ENCODE data around the gene LZTR1. TPM values are rescaled to one million over a fixed set of nuclear protein-coding genes. Genes with fewer than 3 reads are reported as not detected.
A peak's percentile ranks its signal among the peaks of the same experiment; 100 is the strongest.

The LZTR1 gene
- total RNA-seq, 1 donor from 2014 or later, result 56.7 TPM

- Histone ChIP-seq H3K4me3 (no peak overlapping the region), H3K9me3 (no peaks in the 10 kb centered on the region), H3K27ac (no peak overlapping the region), H3K36me3 (no peaks in the 10 kb centered on the region), H3K4me1 (no peaks in the 10 kb centered on the region), H3K27me3 (no peaks in the 10 kb centered on the region)
- DNase-seq, result no peak
- peak; percentile 14 for TF ChIP-seq CTCF (IDR thresholded peaks at IDR 0.05)
- ATAC-seq, result peak; percentile 28
- intact Hi-C loops (cut with DNase I), result no loop called here
Observed at GRCh38 chr22:21020802-21021429, 38.8 kb downstream of the LZTR1 start.

- Histone ChIP-seq H3K27me3 (no peaks in the 10 kb centered on the region), H3K4me1 (no peaks in the 10 kb centered on the region), H3K36me3 (no peaks in the 10 kb centered on the region), H3K27ac (no peak overlapping the region), H3K4me3 (no peak overlapping the region), H3K9me3 (no peaks in the 10 kb centered on the region)
- no peak for TF ChIP-seq CTCF (IDR thresholded peaks at IDR 0.05)
- no peak for DNase-seq
- ATAC-seq, result no peak
- intact Hi-C loops (cut with DNase I), result no loop called here
Observed at GRCh38 chr22:21022507-21022906, 40.4 kb downstream of the LZTR1 start.

DNA sequence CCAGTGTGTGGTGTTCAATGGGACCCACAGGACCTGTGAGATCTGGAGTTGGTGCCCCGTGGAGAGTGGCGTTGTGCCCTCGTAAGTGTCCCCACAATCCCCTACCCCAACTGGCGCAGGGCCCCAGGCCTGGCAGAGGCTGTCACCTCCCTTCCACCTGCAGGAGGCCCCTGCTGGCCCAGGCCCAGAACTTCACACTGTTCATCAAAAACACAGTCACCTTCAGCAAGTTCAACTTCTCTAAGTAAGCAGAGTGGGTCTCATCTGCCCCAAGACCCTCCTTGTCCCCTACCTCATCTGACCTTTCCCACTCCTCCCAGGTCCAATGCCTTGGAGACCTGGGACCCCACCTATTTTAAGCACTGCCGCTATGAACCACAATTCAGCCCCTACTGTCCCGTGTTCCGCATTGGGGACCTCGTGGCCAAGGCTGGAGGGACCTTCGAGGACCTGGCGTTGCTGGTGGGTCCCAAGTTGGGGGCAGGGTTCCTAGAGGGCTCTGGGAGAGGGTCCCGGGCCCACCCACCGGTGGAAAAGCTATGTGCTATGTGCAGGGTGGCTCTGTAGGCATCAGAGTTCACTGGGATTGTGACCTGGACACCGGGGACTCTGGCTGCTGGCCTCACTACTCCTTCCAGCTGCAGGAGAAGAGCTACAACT lies 41.0 kb downstream of the LZTR1 start:
- Histone ChIP-seq H3K4me1 (no peaks in the 10 kb centered on the region), H3K36me3 (no peaks in the 10 kb centered on the region), H3K4me3 (no peak overlapping the region), H3K27ac (no peak overlapping the region), H3K9me3 (no peaks in the 10 kb centered on the region), H3K27me3 (no peaks in the 10 kb centered on the region)
- ATAC-seq (no peak), DNase-seq (no peak)
- TF ChIP-seq CTCF (IDR thresholded peaks at IDR 0.05), result no peak
- intact Hi-C loops (cut with DNase I), result no loop called here

DNA sequence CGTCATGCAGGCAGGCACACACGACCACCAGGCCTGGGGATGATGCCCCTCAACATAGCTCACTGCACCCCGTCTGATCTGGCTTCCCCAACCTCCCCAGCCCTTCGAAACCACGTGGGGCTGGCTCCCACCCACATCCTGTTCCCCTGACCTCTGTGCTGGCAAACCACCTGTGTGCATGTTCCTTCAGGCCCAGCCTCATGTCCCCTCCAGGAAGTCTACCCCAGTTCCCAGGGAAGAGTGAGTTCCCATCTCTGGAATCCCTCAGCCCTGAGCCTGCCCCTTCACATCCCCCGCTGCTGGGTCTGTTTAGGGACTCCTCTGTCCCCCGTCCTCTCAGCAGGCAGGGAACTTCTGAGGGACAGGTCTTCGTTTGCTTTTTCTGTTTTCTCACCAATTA lies 43.2 kb downstream of the LZTR1 start:
- no peaks in the 10 kb centered on the region for H3K27me3 ChIP-seq
- H3K27ac ChIP-seq, result no peak overlapping the region
- H3K9me3 ChIP-seq, result no peaks in the 10 kb centered on the region
- ATAC-seq, result no peak
- H3K4me3 ChIP-seq, result no peak overlapping the region
- no peak for TF ChIP-seq CTCF (IDR thresholded peaks at IDR 0.05)
- H3K4me1 ChIP-seq, result no peaks in the 10 kb centered on the region
- no peaks in the 10 kb centered on the region for H3K36me3 ChIP-seq
- intact Hi-C loops (cut with DNase I), result no loop called here
- DNase-seq, result no peak

DNA sequence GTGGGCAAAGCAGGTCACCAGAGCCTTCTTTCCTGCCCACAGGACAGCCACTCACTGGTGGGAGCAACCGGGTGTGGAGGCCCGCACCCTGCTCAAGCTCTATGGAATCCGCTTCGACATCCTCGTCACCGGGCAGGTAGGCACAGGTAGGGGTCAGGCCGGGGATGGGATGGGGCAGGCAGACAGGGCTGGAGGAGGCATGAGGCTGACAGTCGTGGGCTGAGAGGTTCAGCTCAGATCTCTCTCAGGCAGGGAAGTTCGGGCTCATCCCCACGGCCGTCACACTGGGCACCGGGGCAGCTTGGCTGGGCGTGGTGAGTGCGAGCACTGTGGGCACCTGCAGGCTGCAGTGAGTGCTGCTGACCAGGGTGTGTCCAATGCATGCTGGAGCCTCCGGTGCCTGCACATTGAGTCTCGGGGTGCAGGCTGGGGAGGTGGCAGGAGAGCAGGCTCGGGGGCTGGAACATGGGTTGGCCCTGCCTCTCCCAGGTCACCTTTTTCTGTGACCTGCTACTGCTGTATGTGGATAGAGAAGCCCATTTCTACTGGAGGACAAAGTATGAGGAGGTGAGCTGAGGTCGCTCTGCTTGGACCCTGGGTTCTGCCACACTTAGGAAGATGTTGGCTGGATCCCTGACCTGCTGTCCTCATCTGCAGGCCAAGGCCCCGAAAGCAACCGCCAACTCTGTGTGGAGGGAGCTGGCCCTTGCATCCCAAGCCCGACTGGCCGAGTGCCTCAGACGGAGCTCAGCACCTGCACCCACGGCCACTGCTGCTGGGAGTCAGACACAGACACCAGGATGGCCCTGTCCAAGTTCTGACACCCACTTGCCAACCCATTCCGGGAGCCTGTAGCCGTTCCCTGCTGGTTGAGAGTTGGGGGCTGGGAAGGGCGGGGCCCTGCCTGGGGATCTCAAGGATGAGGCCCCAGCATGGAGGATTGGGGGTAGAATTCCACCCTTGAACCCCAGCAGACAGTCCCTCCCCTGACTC lies 44.0 kb downstream of the LZTR1 start:
- TF ChIP-seq CTCF (IDR thresholded peaks at IDR 0.05), result no peak
- H3K4me3 ChIP-seq, result no peak overlapping the region
- no peaks in the 10 kb centered on the region for H3K36me3 ChIP-seq
- intact Hi-C loops (cut with DNase I), result no loop called here
- DNase-seq (no peak), ATAC-seq (no peak)
- H3K27me3 ChIP-seq, result peaks cover 4% of the 10 kb centered on the region
- no peaks in the 10 kb centered on the region for H3K9me3 ChIP-seq
- H3K27ac ChIP-seq, result no peak overlapping the region
- no peaks in the 10 kb centered on the region for H3K4me1 ChIP-seq
